GM21576 (cell line): ENCODE results near the gene WTAP.
"Not testable (repeated sequence)": the region's sequence is repeated elsewhere in the genome, so short reads cannot be mapped to it uniquely, and the experiment has no call there.

ENCODE experiments used
- ATAC-seq: cut with Tn5 transposase; IDR thresholded peaks from one replicate; pipeline ENCODE4 v1.9.1; 2021; ENCODE audit warnings: mild to moderate bottlenecking, moderate library complexity; ENCODE audit not compliant: unreplicated experiment

Gene WTAP

GRCh38 chr6:159760602-159761057 lies 33.3 kb downstream of the WTAP start:
- no peak for ATAC-seq

- ATAC-seq = peak; percentile 2
Observed at GRCh38 chr6:159761129-159761872, 34.0 kb downstream of the WTAP start.

GRCh38 chr6:159761873-159762680 lies 34.8 kb downstream of the WTAP start, which contains the start of gene ACAT2:
ACAT2 (plus strand) TSS chr6:159762045; CDS start chr6:159762088, 43 bp downstream.
- ATAC-seq = peak; percentile 98

- no peak for ATAC-seq
Observed at GRCh38 chr6:159762681-159763293, 35.5 kb downstream of the WTAP start.

GRCh38 chr6:159766906-159767305 lies 39.6 kb downstream of the WTAP start:
- no peak for ATAC-seq

- no peak for ATAC-seq
Observed at GRCh38 chr6:159769470-159769869, 42.2 kb downstream of the WTAP start.

- ATAC-seq = no peak
Observed at GRCh38 chr6:159772196-159772595, 44.9 kb downstream of the WTAP start.

GRCh38 chr6:159777240-159777904 lies 50.1 kb downstream of the WTAP start:
- ATAC-seq = no peak

- no peak for ATAC-seq
Observed at GRCh38 chr6:159778131-159778530, 50.8 kb downstream of the WTAP start.

GRCh38 chr6:159778542-159779103 lies 51.3 kb downstream of the WTAP start:
- no peak for ATAC-seq

- ATAC-seq = no peak
Observed at GRCh38 chr6:159788276-159788675, 61.0 kb downstream of the WTAP start.

- ATAC-seq = no peak
Observed at GRCh38 chr6:159788753-159789376, 61.6 kb downstream of the WTAP start.

- peak; percentile 65 for ATAC-seq
Observed at GRCh38 chr6:159789377-159790148, 62.3 kb downstream of the WTAP start, which contains the start of gene TCP1. TCP1 (minus strand) TSS chr6:159789602; CDS start chr6:159789468, 134 bp downstream.

GRCh38 chr6:159790149-159790955 lies 63.0 kb downstream of the WTAP start, which contains the start of gene MRPL18:
MRPL18 (plus strand) TSS chr6:159790467; CDS start chr6:159790588, 121 bp downstream.
- peak; percentile 79 for ATAC-seq

- ATAC-seq = no peak
Observed at GRCh38 chr6:159790956-159791598, 63.8 kb downstream of the WTAP start.

- ATAC-seq = not testable (repeated sequence)
Observed at GRCh38 chr6:159794976-159795375, 67.7 kb downstream of the WTAP start.

- ATAC-seq = no peak
Observed at GRCh38 chr6:159797554-159797953, 70.2 kb downstream of the WTAP start.
